Uterus (tissue), 4 donors: ENCODE data around the gene FAM3B. TPM values are rescaled to one million over a fixed set of nuclear protein-coding genes. Genes with fewer than 3 reads are reported as not detected.
A peak's percentile ranks its signal among the peaks of the same experiment; 100 is the strongest.

Experiments used
- DNase-seq, 2 donors: peaks; one replicate each; pipeline ENCODE4 v3.0.0-alpha.2; 2019 to 2020
- H3K27ac ChIP-seq, 2 donors: fragments of 200-600 bp; sonication (generic); 1 replicate in 1 of 2; 2 replicates in 1 of 2; pipeline ENCODE4 v1.5.1; 2016 to 2018
- H3K27me3 ChIP-seq, 2 donors: fragments of 200-600 bp; sonication (generic); one replicate each; pipeline ENCODE4 v1.5.1; 2018 to 2019; ENCODE audit warnings: control low read depth in 1 of 2
- H3K36me3 ChIP-seq, 2 donors: fragments of 200-600 bp; sonication (generic); one replicate each; pipeline ENCODE4 v1.5.1; 2019; ENCODE audit warnings: control low read depth in 1 of 2
- H3K4me1 ChIP-seq, 2 donors: fragments of 200-600 bp; sonication (generic); one replicate each; pipeline ENCODE4 v1.5.1; 2018 to 2019; ENCODE audit warnings: control low read depth in 1 of 2
- H3K4me3 ChIP-seq, 2 donors: fragments of 200-600 bp; sonication (generic); 1 replicate in 1 of 2; 2 replicates in 1 of 2; pipeline ENCODE4 v1.5.1; 2018 to 2019; ENCODE audit warnings: mild to moderate bottlenecking in 1 of 2
- H3K9me3 ChIP-seq, 2 donors: fragments of 200-600 bp; sonication (generic); one replicate each; pipeline ENCODE4 v1.5.1; 2019; ENCODE audit warnings: control low read depth in 1 of 2
- POLR2A ChIP-seq, 2 donors: fragments of 450-650 bp; IDR thresholded peaks; one replicate each; pipeline ENCODE4 v1.6.1; 2016; ENCODE audit warnings: antibody characterized with exemption in 2 of 2, mild to moderate bottlenecking in 1 of 2, moderate library complexity in 1 of 2
- intact Hi-C: fragments of 100-400 bp; cut with DNase I; formaldehyde crosslinking; loops from one replicate; pipeline ENCODE4 v1.15.1; 2023; ENCODE audit warnings: low total_unique reads
- total RNA-seq, 4 donors: library from RNA; depleted of rRNA in 3 of 4; stranded (reverse); fragments of >200 nt in 3 of 4; gene quantifications; one replicate each; pipeline versions ENCODE4 v1.1.0 to v1.2.4, GENCODE V29; 2014 to 2023
- TF ChIP-seq, protein P1 (sequence below), 4 experiments: fragments of 200-600 bp in 2 of 4; fragments of 450-650 bp in 2 of 4; sonication (generic) in 2 of 4; IDR thresholded peaks; one replicate each; pipeline ENCODE4 v1.5.1; 2016 to 2019; ENCODE audit warnings: antibody characterized with exemption in 4 of 4, mild to moderate bottlenecking in 2 of 4, moderate library complexity in 1 of 4
- donor health status: DM: yes; HTN: yes; CAD: no.

The FAM3B gene
- total RNA-seq, 4 donors from 2014 or later = 5.1 TPM; not detected in 3

DNA sequence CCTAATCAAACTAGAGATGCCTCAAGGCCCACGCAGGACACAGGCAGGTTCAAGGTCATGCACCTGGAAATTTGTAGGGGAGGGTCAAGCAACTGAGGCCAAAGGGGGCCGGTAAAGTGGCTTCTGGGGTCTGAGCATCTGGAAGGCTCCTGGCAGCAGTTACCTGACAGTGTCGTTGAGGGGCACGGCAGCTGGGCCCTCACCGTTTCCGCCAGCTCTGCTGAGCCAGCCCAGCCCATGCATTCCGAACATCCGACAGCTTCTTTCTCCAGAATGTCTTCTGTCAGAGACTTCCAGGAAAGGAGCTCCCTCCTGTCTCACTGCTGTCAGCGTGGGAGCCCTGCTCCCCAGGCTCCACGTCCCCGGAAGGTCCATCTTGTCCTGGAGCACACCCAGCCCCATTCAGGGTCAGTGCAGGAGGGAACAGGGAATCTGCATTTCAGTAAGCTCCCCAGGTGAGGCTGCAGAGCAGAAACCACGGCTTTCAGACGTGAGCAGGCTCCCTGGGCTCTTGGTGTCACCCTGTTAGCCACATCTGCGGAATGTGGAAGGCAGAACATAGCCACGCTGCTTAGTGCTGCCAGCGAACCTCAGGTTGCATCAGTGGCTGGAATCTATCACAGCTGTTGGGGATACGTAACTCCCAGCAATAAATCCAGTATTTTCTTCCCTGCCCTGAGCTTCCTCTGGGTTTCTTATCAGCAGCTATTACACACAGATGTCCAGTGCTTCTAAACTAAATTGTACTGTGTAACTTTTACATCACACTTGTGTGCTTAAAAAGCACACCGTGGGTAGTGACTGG lies 36.3 kb upstream of the FAM3B start:
- Histone ChIP-seq H3K4me3 (no peak overlapping the region), H3K9me3 (no peaks in the 10 kb centered on the region), H3K36me3 (no peaks in the 10 kb centered on the region), H3K4me1 (no peaks in the 10 kb centered on the region), H3K27ac (no peak overlapping the region), H3K27me3 (no peaks in the 10 kb centered on the region)
- peak in 1 of 2 donors; percentile 38 for DNase-seq
- TF ChIP-seq, protein P1, sequence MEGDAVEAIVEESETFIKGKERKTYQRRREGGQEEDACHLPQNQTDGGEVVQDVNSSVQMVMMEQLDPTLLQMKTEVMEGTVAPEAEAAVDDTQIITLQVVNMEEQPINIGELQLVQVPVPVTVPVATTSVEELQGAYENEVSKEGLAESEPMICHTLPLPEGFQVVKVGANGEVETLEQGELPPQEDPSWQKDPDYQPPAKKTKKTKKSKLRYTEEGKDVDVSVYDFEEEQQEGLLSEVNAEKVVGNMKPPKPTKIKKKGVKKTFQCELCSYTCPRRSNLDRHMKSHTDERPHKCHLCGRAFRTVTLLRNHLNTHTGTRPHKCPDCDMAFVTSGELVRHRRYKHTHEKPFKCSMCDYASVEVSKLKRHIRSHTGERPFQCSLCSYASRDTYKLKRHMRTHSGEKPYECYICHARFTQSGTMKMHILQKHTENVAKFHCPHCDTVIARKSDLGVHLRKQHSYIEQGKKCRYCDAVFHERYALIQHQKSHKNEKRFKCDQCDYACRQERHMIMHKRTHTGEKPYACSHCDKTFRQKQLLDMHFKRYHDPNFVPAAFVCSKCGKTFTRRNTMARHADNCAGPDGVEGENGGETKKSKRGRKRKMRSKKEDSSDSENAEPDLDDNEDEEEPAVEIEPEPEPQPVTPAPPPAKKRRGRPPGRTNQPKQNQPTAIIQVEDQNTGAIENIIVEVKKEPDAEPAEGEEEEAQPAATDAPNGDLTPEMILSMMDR (IDR thresholded peaks at IDR 0.05) = no peak
- TF ChIP-seq POLR2A (IDR thresholded peaks at IDR 0.05) = no peak
- intact Hi-C loops = loop anchor here (10.0 kb wide), 1 partner anchor 184 kb away; no protein-coding TSS in a partner anchor

GRCh38 chr21:41282412-41282811 lies 34.2 kb upstream of the FAM3B start:
- H3K27me3 ChIP-seq = no peaks in the 10 kb centered on the region
- intact Hi-C loops = loop anchor here (10.0 kb wide), 1 partner anchor 182 kb away; no protein-coding TSS in a partner anchor

DNA sequence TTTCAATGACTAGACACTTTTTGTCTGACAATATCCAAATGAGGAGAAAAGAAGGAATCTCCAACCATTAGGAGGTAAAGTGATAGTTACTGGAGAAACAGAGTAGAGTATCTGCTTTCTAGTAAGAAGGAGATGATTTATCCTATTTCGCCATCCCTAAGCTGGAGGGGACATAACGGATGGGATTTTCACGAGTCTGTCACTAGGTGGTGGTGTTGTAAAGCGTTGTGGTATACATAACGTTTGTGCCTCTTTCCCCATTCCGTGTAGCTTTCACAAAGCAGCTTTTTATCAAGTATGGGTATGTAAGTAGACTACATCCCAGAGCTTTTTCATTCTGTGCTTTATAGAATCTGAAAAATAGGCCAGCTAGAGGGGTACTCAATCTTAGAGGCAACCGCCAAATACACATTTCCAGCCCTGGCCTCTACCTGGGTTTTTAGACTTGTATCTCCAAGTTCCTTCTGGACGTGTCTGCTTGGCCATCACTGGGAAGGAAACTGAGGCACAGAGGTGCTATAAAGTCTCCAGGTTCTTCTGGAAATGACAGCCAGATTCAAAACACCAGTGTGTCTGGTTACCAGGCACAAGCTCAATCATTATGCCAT lies 33.3 kb upstream of the FAM3B start:
- H3K4me3 ChIP-seq = no peak overlapping the region
- H3K36me3 ChIP-seq = no peaks in the 10 kb centered on the region
- no peaks in the 10 kb centered on the region for H3K27me3 ChIP-seq
- no peaks in the 10 kb centered on the region for H3K9me3 ChIP-seq
- peak; percentile 39 to 49 for DNase-seq
- intact Hi-C loops = loop anchor here (10.0 kb wide), 1 partner anchor 181 kb away; no protein-coding TSS in a partner anchor
- TF ChIP-seq, protein P1 (IDR thresholded peaks at IDR 0.05) = peak; percentile 58 to 73 (median 70)
- TF ChIP-seq POLR2A (IDR thresholded peaks at IDR 0.05) = no peak
- no peak overlapping the region for H3K27ac ChIP-seq
- H3K4me1 ChIP-seq = no peaks in the 10 kb centered on the region

More at GRCh38 chr21:41282412-41282811, 34.2 kb upstream of the FAM3B start:
- Histone ChIP-seq H3K4me1 (no peaks in the 10 kb centered on the region), H3K36me3 (no peaks in the 10 kb centered on the region), H3K9me3 (no peaks in the 10 kb centered on the region), H3K4me3 (no peak overlapping the region), H3K27ac (no peak overlapping the region)
- TF ChIP-seq, protein P1 (IDR thresholded peaks at IDR 0.05) = no peak
- TF ChIP-seq POLR2A (IDR thresholded peaks at IDR 0.05) = no peak
- DNase-seq = no peak

DNA sequence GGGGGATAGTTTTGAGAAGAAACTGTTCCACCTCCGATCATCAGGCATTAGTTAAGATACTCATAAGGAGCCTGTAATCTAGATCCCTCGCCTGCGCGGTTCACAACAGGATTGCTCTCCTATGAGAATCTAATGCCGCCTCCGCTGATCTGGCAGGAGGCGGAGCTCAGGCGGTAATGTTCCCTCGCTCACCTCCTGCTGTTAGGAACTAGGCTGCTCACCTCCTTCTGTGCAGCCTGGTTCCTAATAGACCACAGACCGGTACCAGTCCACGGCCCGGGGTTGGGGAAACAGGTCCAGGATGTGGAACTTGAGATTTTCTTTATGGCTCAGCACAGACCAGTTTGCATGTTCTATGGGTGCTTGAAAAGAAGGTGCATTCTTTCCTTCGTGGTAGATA lies 27.2 kb upstream of the FAM3B start:
- Histone ChIP-seq H3K36me3 (no peaks in the 10 kb centered on the region), H3K9me3 (no peaks in the 10 kb centered on the region), H3K4me1 (no peaks in the 10 kb centered on the region), H3K4me3 (no peak overlapping the region), H3K27me3 (peaks cover 0 to 7% of the 10 kb centered on the region in 2 donors), H3K27ac (no peak overlapping the region)
- TF ChIP-seq POLR2A (IDR thresholded peaks at IDR 0.05) = no peak
- TF ChIP-seq, protein P1 (IDR thresholded peaks at IDR 0.05) = no peak
- DNase-seq = no peak
- intact Hi-C loops = loop anchor here (10.0 kb wide), 1 partner anchor 175 kb away; no protein-coding TSS in a partner anchor
